ENCODE data around the gene COMMD1.
"Not testable (repeated sequence)": the region's sequence is repeated elsewhere in the genome, so short reads cannot be mapped to it uniquely, and the experiment has no call there.

DNA sequence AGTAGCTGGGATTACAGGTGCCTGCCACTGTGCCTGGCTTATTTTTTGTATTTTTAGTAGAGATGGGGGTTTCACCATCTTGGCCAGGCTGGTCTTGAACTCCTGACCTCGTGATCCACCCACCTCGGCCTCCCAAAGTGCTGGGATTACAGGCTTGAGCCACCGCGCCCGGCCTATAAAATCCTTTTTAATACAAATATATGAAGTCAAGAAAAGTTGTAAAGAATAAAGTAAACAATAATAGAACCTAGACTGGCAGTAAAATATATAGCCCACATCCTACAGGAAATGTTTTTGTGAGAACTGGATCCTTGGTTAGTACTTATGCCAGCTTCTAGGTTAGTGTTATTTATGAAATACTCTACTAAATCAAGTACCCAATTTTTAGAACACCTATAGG lies 99.0 kb downstream of the COMMD1 start:
- TF ChIP-seq, protein P1, sequence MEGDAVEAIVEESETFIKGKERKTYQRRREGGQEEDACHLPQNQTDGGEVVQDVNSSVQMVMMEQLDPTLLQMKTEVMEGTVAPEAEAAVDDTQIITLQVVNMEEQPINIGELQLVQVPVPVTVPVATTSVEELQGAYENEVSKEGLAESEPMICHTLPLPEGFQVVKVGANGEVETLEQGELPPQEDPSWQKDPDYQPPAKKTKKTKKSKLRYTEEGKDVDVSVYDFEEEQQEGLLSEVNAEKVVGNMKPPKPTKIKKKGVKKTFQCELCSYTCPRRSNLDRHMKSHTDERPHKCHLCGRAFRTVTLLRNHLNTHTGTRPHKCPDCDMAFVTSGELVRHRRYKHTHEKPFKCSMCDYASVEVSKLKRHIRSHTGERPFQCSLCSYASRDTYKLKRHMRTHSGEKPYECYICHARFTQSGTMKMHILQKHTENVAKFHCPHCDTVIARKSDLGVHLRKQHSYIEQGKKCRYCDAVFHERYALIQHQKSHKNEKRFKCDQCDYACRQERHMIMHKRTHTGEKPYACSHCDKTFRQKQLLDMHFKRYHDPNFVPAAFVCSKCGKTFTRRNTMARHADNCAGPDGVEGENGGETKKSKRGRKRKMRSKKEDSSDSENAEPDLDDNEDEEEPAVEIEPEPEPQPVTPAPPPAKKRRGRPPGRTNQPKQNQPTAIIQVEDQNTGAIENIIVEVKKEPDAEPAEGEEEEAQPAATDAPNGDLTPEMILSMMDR (IDR thresholded peaks at IDR 0.05) = not testable (repeated sequence)
- not testable (repeated sequence) for TF ChIP-seq POLR2A (IDR thresholded peaks at IDR 0.05)
